Hepatocyte (in vitro differentiated cells): ENCODE data around the gene SENP2.

ENCODE experiments used
- EZH2 ChIP-seq: fragments of 200-600 bp; sonication (generic); IDR thresholded peaks from 2 replicates; pipeline ENCODE4 v1.6.1; 2016; ENCODE audit warnings: antibody characterized with exemption, mild to moderate bottlenecking, borderline replicate concordance
- EZH2phosphoT487 ChIP-seq: fragments of 200-600 bp; sonication (generic); IDR thresholded peaks from one replicate; pipeline ENCODE4 v1.6.1; 2018; ENCODE audit warnings: antibody characterized with exemption, mild to moderate bottlenecking, low read depth, moderate library complexity; ENCODE audit not compliant: unreplicated experiment, severe bottlenecking
- TF ChIP-seq, protein P1 (sequence below): fragments of 200-600 bp; sonication (generic); IDR thresholded peaks from 2 replicates; pipeline ENCODE4 v1.5.1; 2016; ENCODE audit warnings: antibody characterized with exemption, mild to moderate bottlenecking; ENCODE audit not compliant: poor library complexity

DNA sequence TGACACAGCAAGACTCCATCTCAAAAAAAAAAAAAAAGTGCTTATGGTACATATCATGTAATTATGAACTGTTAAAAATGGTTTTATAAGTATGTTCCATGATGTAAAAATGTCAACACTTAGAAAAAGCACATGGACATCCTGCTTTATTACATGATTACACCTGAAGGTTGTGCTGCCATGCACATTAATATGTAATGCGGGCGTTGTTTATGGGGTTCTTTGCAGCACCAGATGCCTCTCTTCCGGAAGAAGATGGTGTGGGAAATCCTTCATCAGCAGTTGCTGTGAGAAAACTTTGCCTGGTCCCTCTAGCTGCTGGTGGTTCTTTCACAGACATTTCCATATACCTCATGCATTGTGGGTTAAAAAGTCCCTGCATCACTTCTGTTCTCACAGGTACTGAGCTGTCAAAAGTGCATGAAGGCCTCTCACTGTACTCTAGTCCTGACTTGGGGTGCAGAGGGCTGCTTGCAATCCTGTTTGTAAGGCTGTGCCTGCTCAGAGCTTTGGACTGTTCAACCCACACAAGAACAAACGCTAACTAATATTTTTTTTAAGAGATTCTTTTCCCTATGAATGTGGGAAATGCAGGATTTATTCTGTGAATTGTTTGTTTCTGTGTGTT is 43.6 kb downstream of the SENP2 start:
- TF ChIP-seq, protein P1, sequence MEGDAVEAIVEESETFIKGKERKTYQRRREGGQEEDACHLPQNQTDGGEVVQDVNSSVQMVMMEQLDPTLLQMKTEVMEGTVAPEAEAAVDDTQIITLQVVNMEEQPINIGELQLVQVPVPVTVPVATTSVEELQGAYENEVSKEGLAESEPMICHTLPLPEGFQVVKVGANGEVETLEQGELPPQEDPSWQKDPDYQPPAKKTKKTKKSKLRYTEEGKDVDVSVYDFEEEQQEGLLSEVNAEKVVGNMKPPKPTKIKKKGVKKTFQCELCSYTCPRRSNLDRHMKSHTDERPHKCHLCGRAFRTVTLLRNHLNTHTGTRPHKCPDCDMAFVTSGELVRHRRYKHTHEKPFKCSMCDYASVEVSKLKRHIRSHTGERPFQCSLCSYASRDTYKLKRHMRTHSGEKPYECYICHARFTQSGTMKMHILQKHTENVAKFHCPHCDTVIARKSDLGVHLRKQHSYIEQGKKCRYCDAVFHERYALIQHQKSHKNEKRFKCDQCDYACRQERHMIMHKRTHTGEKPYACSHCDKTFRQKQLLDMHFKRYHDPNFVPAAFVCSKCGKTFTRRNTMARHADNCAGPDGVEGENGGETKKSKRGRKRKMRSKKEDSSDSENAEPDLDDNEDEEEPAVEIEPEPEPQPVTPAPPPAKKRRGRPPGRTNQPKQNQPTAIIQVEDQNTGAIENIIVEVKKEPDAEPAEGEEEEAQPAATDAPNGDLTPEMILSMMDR, result no peak
- TF ChIP-seq EZH2phosphoT487 (no peak), EZH2 (no peak)
